ENCODE results near the gene FN1. TPM values are rescaled to one million over a fixed set of nuclear protein-coding genes. Genes with fewer than 3 reads are reported as not detected.
"Not testable (repeated sequence)": the region's sequence is repeated elsewhere in the genome, so short reads cannot be mapped to it uniquely, and the experiment has no call there.

The FN1 gene
- total RNA-seq, 2 experiments from 2014 or later, result 0.21 TPM; not detected in 1

- ATAC-seq (no peak), DNase-seq (no peak)
- peaks cover 31% of the 10 kb centered on the region for H3K36me3 Mint-ChIP-seq (ENCODE audit: low read depth)
- H3K27ac Mint-ChIP-seq, result no peak overlapping the region
- no peaks in the 10 kb centered on the region for H3K9me3 Mint-ChIP-seq (ENCODE audit: insufficient read depth)
- H3K4me3 Mint-ChIP-seq, result no peak overlapping the region
- ChIA-PET CTCF (interaction anchor here (0.6 kb wide), 1 partner anchor 64 kb away, joined by 3 read pairs; no protein-coding TSS in a partner anchor), POLR2A (no interaction called here)
- no peaks in the 10 kb centered on the region for H3K4me1 Mint-ChIP-seq (ENCODE audit: low read depth)
- H3K27me3 Mint-ChIP-seq (ENCODE audit: low read depth), result no peaks in the 10 kb centered on the region
These were observed 74.5 kb downstream of the FN1 start for GRCh38 chr2:215361211-215361875.

- Mint-ChIP-seq H3K4me3 (no peak overlapping the region), H3K36me3 (ENCODE audit: low read depth) (peaks cover 30% of the 10 kb centered on the region), H3K27ac (no peak overlapping the region), H3K9me3 (ENCODE audit: insufficient read depth) (no peaks in the 10 kb centered on the region), H3K27me3 (ENCODE audit: low read depth) (no peaks in the 10 kb centered on the region), H3K4me1 (ENCODE audit: low read depth) (no peaks in the 10 kb centered on the region)
- ChIA-PET POLR2A (no interaction called here), CTCF (no interaction called here)
- no peak for DNase-seq
- ATAC-seq, result no peak
These were observed 75.3 kb downstream of the FN1 start for GRCh38 chr2:215360596-215360995.

- H3K4me3 Mint-ChIP-seq; ATAC-seq; POLR2A ChIA-PET; H3K9me3 Mint-ChIP-seq (ENCODE audit: insufficient read depth); H3K27ac Mint-ChIP-seq; DNase-seq; CTCF ChIA-PET; H3K27me3 Mint-ChIP-seq (ENCODE audit: low read depth); H3K4me1 Mint-ChIP-seq (ENCODE audit: low read depth): not testable (repeated sequence)
- peaks cover 31% of the 10 kb centered on the region for H3K36me3 Mint-ChIP-seq (ENCODE audit: low read depth)
These were observed 75.8 kb downstream of the FN1 start for GRCh38 chr2:215360059-215360458.

- Mint-ChIP-seq H3K4me3 (no peak overlapping the region), H3K27me3 (ENCODE audit: low read depth) (no peaks in the 10 kb centered on the region), H3K36me3 (ENCODE audit: low read depth) (peaks cover 29% of the 10 kb centered on the region), H3K27ac (no peak overlapping the region), H3K9me3 (ENCODE audit: insufficient read depth) (no peaks in the 10 kb centered on the region), H3K4me1 (ENCODE audit: low read depth) (no peaks in the 10 kb centered on the region)
- DNase-seq (no peak), ATAC-seq (no peak)
- ChIA-PET POLR2A (no interaction called here), CTCF (no interaction called here)
These were observed 76.3 kb downstream of the FN1 start for GRCh38 chr2:215359576-215359922.

- no peaks in the 10 kb centered on the region for H3K9me3 Mint-ChIP-seq (ENCODE audit: insufficient read depth)
- peaks cover 28% of the 10 kb centered on the region for H3K36me3 Mint-ChIP-seq (ENCODE audit: low read depth)
- DNase-seq (no peak), ATAC-seq (no peak)
- no peak overlapping the region for H3K27ac Mint-ChIP-seq
- POLR2A ChIA-PET, result no interaction called here
- no peak overlapping the region for H3K4me3 Mint-ChIP-seq
- no peaks in the 10 kb centered on the region for H3K4me1 Mint-ChIP-seq (ENCODE audit: low read depth)
- H3K27me3 Mint-ChIP-seq (ENCODE audit: low read depth), result no peaks in the 10 kb centered on the region
- CTCF ChIA-PET, result no interaction called here
These were observed 76.8 kb downstream of the FN1 start for GRCh38 chr2:215358891-215359575.

- ChIA-PET POLR2A (no interaction called here), CTCF (no interaction called here)
- ATAC-seq, result no peak
- Mint-ChIP-seq H3K36me3 (ENCODE audit: low read depth) (peaks cover 22% of the 10 kb centered on the region), H3K27me3 (ENCODE audit: low read depth) (no peaks in the 10 kb centered on the region), H3K4me3 (no peak overlapping the region), H3K4me1 (ENCODE audit: low read depth) (no peaks in the 10 kb centered on the region), H3K27ac (no peak overlapping the region), H3K9me3 (ENCODE audit: insufficient read depth) (no peaks in the 10 kb centered on the region)
- DNase-seq, result no peak
These were observed 77.5 kb downstream of the FN1 start for GRCh38 chr2:215358312-215358845.

GRCh38 chr2:215357660-215358059 lies 78.2 kb downstream of the FN1 start:
- Mint-ChIP-seq H3K36me3 (ENCODE audit: low read depth) (peaks cover 24% of the 10 kb centered on the region), H3K4me1 (ENCODE audit: low read depth) (no peaks in the 10 kb centered on the region), H3K9me3 (ENCODE audit: insufficient read depth) (no peaks in the 10 kb centered on the region), H3K27ac (no peak overlapping the region), H3K4me3 (no peak overlapping the region), H3K27me3 (ENCODE audit: low read depth) (no peaks in the 10 kb centered on the region)
- no peak for DNase-seq
- ATAC-seq, result no peak
- ChIA-PET CTCF (no interaction called here), POLR2A (interaction anchor here (0.6 kb wide), 1 partner anchor 178 kb away, joined by 3 read pairs; no protein-coding TSS in a partner anchor)

GRCh38 chr2:215356948-215357461 lies 78.9 kb downstream of the FN1 start:
- Mint-ChIP-seq H3K4me1 (ENCODE audit: low read depth) (no peaks in the 10 kb centered on the region), H3K27me3 (ENCODE audit: low read depth) (no peaks in the 10 kb centered on the region), H3K4me3 (no peak overlapping the region), H3K9me3 (ENCODE audit: insufficient read depth) (no peaks in the 10 kb centered on the region), H3K36me3 (ENCODE audit: low read depth) (peaks cover 20% of the 10 kb centered on the region), H3K27ac (no peak overlapping the region)
- ChIA-PET POLR2A (interaction anchor here (0.6 kb wide), 1 partner anchor 178 kb away, joined by 3 read pairs; no protein-coding TSS in a partner anchor), CTCF (no interaction called here)
- DNase-seq, result no peak
- no peak for ATAC-seq

- Mint-ChIP-seq H3K36me3 (ENCODE audit: low read depth) (peaks cover 25% of the 10 kb centered on the region), H3K9me3 (ENCODE audit: insufficient read depth) (no peaks in the 10 kb centered on the region), H3K27ac (no peak overlapping the region), H3K27me3 (ENCODE audit: low read depth) (no peaks in the 10 kb centered on the region), H3K4me3 (no peak overlapping the region), H3K4me1 (ENCODE audit: low read depth) (no peaks in the 10 kb centered on the region)
- ChIA-PET CTCF (no interaction called here), POLR2A (no interaction called here)
- no peak for DNase-seq
- ATAC-seq, result no peak
These were observed 79.4 kb downstream of the FN1 start for GRCh38 chr2:215356334-215356947.

GRCh38 chr2:215355801-215356200 lies 80.1 kb downstream of the FN1 start:
- Mint-ChIP-seq H3K36me3 (ENCODE audit: low read depth) (peaks cover 30% of the 10 kb centered on the region), H3K4me1 (ENCODE audit: low read depth) (no peaks in the 10 kb centered on the region), H3K4me3 (no peak overlapping the region), H3K9me3 (ENCODE audit: insufficient read depth) (no peaks in the 10 kb centered on the region), H3K27me3 (ENCODE audit: low read depth) (no peaks in the 10 kb centered on the region), H3K27ac (no peak overlapping the region)
- CTCF ChIA-PET, result no interaction called here
- DNase-seq (no peak), ATAC-seq (no peak)
- POLR2A ChIA-PET, result no interaction called here

GRCh38 chr2:215354771-215355695 lies 80.8 kb downstream of the FN1 start:
- DNase-seq (no peak), ATAC-seq (no peak)
- POLR2A ChIA-PET, result no interaction called here
- CTCF ChIA-PET, result no interaction called here
- Mint-ChIP-seq H3K27me3 (ENCODE audit: low read depth) (no peaks in the 10 kb centered on the region), H3K4me3 (no peak overlapping the region), H3K36me3 (ENCODE audit: low read depth) (peaks cover 32% of the 10 kb centered on the region), H3K9me3 (ENCODE audit: insufficient read depth) (no peaks in the 10 kb centered on the region), H3K27ac (no peak overlapping the region), H3K4me1 (ENCODE audit: low read depth) (no peaks in the 10 kb centered on the region)

Measured in activated CD8-positive, alpha-beta T cell treated with anti-CD3 and anti-CD28 coated beads, Interleukin-2, amount 10 ng/mL, durations not matched to agents 7 days and 5 days (primary cell).